ENCODE results near the gene FAM219A.
"Not testable (repeated sequence)": the region's sequence is repeated elsewhere in the genome, so short reads cannot be mapped to it uniquely, and the experiment has no call there.

Gene FAM219A

DNA sequence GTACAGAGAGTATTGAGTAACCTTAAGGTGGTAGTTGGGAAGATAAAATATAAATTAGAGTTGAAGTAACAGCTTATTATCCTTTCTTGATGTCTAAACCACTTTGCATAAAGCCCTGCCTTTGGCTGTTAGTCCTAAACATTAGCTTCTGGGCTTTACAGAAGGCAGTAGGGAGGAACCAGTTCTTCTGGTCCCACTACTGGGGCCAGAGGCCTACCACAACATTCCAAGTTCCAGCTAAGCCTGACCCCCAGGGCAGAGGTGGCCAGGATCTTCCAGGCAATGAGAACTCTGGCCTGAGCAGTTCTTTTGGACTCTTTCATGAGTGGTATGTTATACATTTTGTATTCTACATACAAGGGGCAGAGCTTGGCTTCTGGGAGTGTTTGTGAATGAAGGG lies 26.3 kb upstream of the FAM219A start:
- no peak for DNase-seq (ENCODE audit: low read depth, low spot score)

DNA sequence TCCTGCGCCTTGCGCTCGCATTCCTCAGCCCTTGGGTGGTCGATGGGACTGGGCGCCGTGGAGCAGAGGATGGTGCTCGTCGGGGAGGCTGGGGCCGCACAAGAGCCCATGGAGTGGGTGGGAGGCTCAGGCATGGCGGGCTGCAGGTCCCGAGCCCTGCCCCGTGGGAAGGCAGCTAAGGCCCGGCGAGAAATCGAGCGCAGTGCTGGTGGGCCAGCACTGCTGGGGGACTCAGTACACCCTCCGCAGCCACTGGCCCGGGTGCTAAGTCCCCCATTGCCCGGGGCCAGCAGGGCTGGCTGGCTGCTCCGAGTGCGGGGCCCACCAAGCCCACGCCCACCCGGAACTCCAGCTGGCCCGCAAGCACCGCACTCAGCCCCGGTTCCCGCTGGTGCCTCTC lies 24.4 kb upstream of the FAM219A start:
- not testable (repeated sequence) for DNase-seq (ENCODE audit: low read depth, low spot score)

DNA sequence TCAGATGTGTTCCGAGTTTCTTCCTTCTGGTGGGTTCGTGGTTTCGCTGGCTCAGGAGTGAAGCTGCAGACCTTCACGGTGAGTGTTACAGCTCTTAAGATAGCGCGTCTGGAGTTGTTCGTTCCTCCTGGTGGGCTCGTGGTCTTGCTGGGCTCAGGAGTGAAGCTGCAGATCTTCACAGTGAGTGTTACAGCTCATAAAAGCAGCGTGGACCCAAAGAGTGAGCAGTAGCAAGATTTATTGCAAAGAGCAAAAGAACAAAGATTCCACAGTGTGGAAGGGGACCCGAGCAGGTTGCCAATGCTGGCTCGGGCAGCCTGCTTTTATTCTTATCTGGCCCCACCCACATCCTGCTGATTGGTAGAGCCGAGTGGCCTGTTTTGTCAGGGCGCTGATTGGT lies 23.2 kb upstream of the FAM219A start:
- not testable (repeated sequence) for DNase-seq (ENCODE audit: low read depth, low spot score)

DNA sequence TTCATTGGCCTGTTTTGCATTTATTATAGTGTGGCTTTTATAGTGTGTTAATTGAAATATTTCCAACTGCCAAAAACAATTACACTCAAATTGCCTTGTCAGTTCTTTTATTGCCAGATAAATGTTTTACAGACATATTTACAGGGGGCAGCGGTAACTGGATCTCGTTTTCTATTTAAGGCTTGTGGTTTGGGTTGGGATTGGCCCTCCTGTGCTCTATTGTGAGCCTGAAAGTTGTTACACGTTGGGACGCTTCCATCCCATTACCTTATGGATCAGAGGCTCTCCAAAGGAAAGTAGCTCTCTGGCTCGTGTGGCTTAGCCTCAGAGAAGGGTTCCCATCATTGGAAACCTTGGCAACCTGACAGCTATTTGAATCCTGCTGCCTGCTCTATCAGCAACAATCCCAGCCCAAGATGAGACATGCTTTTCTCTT lies 21.1 kb upstream of the FAM219A start:
- DNase-seq (ENCODE audit: low read depth, low spot score): no peak

DNA sequence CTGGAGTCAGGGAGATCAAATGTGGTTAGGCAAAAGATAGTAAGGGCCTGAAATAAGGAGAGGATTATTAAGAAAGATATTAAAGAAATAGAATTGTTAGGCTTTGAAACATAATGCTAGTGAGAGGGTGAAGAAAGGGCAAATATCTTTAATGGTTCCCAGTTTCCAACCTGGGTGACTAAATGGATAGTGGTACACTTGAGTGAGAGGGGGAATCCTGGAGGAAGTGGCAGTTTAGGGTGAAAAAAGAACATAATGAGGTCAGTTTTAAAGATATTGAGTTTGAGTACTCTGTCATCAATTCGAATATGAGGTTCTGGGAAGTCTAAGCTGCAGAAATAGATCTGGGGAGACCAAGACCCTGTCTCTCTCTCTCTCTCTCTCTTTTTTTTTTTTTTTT lies 19.2 kb upstream of the FAM219A start:
- DNase-seq (ENCODE audit: low read depth, low spot score): no peak

DNA sequence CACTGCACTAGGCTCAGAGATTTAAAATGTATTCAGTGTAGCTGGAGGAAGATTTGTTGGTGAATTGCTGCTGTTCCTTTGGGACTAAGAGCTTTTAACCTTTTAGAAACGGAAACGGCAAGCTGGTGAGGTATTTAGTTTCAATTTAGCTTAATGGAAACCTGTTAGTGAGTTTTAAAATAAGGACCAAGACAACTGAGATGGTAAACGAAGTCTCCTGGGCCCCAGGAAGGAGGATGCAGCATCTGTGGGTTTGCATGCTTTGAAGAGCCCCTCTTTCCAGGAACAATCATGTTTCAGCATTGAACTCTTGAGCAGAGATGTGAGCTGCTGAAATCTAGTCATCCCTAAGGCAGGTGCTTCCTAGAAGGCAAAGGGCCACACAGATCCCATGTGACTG lies 16.7 kb upstream of the FAM219A start:
- DNase-seq (ENCODE audit: low read depth, low spot score): no peak

DNA sequence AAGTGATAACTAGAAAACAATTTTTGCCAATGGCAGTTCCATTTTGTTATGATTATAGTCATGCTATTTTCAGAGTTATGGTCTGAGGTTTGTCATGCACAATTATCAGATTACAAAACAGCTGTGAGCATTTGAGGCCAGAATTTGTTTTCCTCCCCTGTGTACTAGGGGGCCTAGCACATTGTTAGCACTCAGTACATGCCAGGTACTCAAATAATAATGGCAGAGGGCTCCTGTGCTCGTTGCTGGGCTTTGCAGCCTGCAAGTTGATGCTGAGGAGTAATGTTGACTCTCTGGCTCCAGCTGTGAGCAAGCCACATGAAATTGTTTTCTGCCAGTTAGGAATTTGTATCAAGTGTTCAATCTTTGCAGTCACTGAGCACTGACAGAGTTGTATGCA lies 7.1 kb upstream of the FAM219A start:
- DNase-seq (ENCODE audit: low read depth, low spot score): no peak

DNA sequence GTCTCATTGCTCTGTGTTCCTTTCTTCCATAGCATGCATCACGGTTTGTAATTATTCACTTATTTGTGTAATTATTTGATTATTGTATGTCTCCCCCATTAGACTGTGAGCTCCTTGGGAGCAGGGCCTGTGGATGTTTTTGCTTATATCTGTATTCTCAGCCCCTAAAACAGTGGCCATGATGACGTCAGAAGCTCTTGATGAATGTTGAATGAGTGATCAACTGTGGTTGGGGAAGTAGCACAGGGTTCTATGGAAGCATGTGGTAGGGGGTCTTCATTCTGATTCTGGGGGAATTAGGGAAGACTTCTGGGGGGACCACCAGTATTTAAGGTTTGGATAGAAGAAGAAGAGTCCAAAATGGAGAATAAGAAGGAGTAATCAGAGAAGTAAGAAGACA lies 6.2 kb upstream of the FAM219A start:
- no peak for DNase-seq (ENCODE audit: low read depth, low spot score)

DNA sequence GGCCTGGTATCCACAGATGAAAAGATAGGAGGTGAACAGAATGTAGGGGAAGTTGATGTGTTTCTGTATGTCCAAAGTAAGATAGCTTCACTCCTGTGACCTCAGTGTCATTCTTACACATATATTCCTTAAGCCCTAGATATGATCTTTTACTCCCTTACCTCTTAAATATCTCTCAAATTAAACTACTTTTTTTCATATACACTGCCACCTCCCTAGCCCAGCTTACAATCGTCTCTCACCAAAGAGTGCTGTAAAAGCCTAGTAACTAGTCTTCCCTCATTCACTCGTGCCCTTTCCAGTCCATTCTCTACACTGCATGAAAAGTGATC lies 5.5 kb upstream of the FAM219A start:
- no peak for DNase-seq (ENCODE audit: low read depth, low spot score)

DNA sequence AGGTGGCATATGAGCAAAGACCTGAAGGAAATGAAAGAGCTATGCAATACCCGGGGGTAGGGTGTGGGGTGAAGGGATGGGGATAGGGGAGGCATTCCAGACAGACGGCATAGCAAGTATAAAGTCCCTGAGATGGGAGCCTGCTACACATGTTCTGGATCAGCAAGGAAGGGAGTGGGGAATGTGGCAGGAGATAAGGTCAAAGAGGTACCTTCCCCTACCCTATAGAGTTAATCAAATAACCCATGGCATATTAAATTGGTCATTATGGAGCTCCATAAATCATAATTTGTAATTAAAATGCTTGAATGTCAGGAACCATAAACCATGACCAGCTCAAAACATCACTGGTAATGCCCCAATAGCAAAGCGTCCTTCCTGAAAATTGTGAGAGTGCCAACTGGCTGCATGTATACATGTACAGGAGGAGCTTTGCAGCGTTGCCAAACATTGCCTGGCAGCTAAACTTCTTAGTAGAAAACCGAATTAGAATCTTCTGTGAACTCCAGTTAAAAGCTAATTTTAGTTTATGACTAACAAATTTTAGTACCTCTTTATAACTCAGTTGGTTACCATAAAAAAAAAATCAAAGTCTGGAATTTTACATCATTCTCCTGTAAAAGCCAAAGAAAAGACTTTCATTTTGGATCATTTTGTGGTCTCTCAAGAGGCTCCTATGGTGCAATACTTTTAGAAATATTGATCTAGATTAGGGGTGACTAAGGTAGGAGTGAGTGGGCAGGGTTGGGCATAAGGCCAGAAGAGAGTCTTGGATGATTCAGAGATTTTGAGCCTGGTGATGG lies 4.9 kb upstream of the FAM219A start:
- no peak for DNase-seq (ENCODE audit: low read depth, low spot score)

DNA sequence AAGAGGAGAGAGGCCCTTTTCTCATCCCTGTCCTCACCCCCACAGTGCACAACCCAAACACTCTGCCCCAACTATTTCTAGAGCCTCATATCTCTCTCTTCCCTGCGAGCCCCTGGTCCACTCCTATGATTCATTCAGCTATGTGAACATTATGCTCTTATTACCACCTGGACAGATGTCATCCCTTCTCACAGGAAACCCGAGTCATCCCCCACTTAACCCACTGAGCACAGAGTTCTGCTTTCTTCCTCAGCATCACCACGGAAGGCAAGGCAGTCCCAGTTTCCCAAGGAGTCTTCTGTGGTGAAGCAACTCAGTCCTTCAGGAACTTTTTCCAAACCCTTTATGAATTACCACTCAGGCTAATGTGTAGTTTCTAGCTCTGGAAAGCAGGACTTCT lies 1.6 kb upstream of the FAM219A start:
- DNase-seq (ENCODE audit: low read depth, low spot score): no peak

DNA sequence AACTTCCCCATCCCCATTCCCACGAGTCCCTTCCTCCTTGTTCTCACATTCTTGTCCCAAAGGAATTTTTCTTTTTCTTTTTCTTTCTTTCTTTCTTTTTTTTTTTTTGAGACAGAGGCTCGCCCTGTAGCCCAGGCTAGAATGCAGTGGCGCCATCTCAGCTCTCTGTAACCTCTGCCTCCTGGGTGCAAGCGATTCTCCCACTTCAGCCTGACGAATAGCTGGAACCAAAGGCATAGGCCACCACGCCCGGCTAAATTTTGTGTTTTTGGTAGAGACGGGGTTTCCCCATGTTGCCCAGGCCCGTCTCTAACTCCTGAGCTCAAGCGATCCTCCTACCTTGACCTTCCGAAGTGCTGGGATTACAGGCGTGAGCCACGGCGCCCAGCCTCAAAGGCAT lies 986 bp upstream of the FAM219A start:
- DNase-seq (ENCODE audit: low read depth, low spot score): no peak

DNA sequence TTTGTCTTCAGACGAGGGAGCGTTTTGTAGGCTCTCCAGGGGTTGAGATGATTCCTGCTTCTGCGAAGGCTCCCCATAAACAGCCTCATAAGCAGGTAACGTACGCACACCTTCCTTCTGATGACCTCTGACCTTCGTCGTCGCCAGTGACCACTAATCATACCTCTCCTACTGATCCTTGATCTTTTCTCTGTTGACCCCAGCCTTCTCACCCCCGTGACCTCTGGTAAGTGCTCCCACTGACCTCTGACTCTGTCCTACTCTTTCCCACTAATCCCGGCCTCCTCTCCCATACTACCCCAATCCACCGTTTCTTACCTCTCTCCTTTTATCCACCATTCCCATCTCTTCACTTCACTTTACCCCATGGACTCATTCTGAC lies 580 bp upstream of the FAM219A start:
- DNase-seq (ENCODE audit: low read depth, low spot score): no peak

DNA sequence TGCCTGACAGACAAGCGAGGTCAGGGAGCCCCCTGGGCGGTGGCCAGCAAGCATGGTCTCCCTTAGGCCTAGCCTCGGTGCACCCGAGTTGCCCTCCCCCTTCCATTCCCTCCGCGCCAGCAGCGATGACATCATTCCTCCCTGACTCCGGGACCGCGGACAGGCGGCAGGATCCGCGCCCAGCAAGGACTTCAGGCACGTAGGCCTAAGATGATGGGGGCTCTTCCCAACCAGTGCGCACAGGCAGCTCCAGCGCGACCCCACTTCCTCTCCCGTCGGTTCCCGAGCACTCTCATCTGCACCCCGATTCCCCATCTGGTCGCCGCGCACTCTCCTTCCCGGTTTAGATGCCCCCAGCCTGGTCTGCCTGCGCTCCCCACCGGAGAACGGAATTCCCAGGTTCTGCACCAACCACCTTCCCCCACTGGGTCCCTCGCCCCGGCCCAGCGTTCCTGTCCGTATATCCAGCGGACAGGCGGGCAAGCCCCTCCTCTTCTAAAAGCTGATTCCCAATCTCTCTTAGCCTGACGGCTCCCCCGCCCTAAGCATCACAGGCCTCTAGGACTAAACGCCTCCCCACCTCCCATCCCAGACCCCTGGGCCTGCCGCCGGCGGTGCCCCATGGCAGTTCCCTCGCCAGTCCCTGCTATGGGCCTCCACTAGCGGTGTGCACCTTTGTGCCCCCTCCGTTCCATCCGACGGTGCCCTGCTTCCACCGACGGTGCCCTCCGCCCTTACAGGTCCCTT lies 931 bp downstream of the FAM219A start:
- no peak for DNase-seq (ENCODE audit: low read depth, low spot score)

DNA sequence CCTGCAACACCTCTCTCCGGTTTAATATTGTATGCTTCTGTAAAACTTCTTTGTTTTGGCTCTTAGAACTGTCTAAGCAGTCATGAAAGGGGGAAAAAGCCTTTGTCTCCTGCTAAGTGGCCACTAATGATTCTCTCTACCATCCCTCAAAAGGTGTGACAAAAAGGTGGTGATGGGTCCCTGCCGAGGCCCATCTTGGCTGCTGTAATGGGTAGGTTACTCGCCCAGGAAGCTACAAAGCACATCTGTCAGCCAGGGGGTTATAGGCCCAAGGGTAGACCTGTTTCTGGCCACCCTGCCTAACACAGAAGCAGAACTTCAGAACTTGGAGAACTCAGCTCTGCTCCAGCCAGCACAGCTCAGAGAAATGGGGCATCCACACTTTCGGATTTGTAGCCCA lies 1.6 kb downstream of the FAM219A start:
- no peak for DNase-seq (ENCODE audit: low read depth, low spot score)

DNA sequence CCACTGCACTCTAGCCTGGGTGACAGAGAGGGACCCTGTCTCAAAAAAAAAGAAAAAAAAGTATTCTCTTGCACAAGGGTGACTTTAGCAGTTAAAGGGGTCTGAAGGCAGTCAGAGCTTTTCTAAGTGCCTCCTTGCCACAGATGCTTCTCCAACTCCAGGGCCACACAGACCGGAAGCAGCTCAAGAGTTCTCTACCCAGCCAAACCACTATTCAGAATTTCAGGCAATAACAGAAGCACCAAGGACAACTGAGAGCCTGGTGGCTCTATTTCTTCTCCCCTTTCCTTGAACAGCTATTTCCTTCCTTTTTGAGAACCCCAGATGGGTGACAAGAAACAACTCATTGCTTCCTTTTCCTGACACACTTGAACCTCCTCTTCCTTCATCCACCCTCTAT lies 2.2 kb downstream of the FAM219A start:
- no peak for DNase-seq (ENCODE audit: low read depth, low spot score)

DNA sequence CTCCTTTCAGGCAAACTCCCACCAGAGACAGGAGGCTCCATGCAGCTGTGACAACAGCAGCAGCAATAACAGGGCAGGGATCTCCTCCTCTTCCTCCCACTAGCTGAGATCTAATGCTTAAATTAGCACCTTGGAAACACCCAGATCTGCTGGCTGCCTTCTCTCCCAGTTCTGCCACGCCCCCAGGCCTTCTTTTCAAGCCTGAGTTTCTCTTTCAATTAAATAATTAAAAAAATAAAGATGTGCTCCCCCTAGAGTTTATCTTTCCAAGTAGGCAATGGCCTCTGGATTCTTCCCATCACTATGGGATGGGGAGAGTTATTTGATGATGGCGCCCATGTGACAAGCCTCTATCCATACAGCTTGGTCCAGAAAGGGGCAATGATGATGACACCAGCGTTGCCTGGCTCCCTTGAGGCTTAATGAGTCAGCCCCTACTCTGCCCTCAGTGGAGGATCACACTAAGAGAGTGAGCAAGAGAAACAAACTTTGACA lies 3.8 kb downstream of the FAM219A start:
- no peak for DNase-seq (ENCODE audit: low read depth, low spot score)

DNA sequence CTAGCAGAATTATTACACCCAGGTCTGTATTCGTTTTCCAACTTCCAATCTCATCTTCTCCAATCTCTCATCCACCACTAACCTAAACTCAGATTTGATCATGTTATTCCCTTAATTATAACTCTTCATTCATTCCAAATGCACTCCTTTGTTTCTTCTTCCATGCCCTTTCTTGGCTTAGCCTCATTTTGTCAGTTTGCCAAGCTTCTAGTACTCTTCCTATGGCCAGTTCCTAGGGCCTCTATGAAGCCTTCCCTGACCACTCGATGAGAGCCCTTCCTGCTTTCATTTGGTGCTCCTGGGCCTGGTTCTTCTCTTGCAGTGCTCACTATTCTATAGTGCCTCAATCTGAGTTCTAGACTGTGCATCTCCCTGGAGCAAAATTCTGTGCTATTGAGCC lies 5.8 kb downstream of the FAM219A start:
- no peak for DNase-seq (ENCODE audit: low read depth, low spot score)

DNA sequence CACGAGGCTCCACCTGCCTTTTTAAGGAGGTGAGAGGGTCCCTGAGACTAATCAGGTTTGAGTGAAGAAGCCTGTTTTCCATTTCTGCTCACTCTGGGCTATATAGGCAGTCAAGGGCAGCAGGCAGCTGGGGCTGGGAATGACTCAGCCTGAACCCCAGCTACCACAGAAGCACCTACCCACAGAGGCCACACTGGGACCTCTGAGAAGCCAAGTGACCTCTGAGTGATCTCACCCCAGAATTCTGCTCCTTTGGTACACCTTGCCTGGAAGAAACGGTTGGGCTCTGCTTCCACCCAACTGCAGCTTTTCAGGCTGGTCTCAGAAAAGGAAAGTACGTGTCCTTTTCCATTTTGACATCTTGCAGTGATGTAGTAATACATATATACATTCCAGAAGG lies 6.8 kb downstream of the FAM219A start:
- DNase-seq (ENCODE audit: low read depth, low spot score): no peak

DNA sequence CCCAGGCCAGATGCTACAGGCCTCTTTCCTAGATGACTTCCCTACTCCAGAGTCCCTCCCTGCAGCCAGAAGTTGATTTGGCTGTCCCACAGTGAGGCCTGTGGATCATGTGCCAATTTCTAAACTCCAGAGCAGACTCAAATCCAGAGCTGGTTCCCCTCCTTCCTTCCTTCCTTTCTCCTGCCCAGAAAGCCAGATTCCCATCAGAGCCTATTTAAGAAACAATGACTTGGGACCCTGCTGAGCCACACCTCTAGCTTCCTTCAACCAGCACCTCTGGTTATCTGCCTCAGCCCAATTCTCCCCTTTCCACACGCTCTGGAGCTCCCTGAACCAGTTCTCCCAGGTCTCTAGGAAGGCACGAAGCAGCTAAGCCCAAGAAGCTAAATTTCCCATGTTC lies 7.2 kb downstream of the FAM219A start:
- no peak for DNase-seq (ENCODE audit: low read depth, low spot score)

DNA sequence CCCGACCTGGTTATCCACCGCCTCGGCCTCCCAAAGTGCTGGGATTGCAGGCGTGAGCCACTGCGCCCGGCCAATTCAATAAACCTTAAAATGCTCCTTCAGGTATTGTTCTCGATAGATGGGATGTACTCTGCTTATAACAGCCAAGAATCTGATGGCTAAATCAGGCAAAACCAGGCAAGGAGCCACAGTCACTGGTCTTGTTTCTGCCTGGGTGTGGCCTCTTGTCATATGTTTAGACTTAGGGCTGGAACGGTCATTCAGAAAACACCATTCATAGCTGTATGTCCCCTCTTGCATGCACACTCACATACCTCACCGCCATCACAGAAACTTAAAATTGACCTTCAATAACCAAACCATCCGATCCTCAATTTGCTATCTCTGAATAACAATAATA lies 7.7 kb downstream of the FAM219A start:
- no peak for DNase-seq (ENCODE audit: low read depth, low spot score)

DNA sequence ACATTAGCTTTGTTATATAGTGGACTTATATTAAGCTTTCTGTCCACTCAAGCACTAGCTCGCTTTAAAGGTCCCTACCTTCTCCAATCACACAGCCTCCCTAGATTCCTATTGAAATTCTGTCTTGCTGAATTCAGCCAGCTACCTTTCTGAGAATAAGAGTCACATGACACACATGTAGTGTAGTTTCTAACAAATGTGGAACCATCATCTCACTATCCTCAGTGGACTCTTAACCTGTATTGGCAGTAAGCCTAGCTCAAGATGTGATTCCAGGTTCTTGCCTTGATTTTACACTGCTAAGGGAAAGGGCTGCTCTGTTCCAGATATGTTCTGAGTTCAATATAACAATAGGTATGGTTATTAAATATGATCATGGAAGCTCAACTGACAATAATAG lies 11.4 kb downstream of the FAM219A start:
- DNase-seq (ENCODE audit: low read depth, low spot score): no peak

DNA sequence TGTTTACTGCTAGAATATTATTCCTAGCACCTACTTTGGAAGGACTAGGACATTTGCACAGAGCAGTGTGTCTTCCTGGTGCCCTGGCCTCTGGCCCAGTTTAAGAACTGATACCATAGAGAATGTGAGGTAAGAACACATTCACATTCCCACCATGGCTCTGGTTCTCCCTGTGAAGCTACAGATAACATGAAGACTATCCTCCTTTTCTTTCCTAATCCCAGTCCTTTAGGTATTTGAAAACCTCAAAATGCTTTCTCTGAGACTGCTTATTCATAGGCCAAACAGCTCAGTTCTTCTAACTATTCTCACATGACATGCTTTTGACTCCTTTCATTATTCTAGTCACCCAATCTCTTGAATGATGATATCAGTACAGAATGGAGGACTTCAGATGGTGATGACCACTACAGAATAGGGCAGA lies 11.9 kb downstream of the FAM219A start:
- no peak for DNase-seq (ENCODE audit: low read depth, low spot score)
